GM12878 (cell line): ENCODE data around the gene EPB41L4A. TPM values are rescaled to one million over a fixed set of nuclear protein-coding genes. Genes with fewer than 3 reads are reported as not detected.

Source experiments
- EZH2 ChIP-seq: IDR thresholded peaks from 2 replicates; pipeline ENCODE4 v1.6.1; 2012; ENCODE audit warnings: low read depth, mild to moderate bottlenecking, control low read depth, inconsistent platforms, low read length, borderline replicate concordance; ENCODE audit not compliant: control insufficient read depth
- IKZF2 ChIP-seq, 2 experiments: fragments of 450-650 bp; IDR thresholded peaks; 2 replicates each; pipeline ENCODE4 v1.6.1; 2017; ENCODE audit warnings: mild to moderate bottlenecking in 2 of 2, moderate library complexity in 2 of 2
- NKRF ChIP-seq: fragments of 450-650 bp; conservative IDR thresholded peaks from 2 replicates; pipeline ENCODE4 v1.6.1; 2017; ENCODE audit warnings: mild to moderate bottlenecking, moderate library complexity
- NR2F1 ChIP-seq: fragments of 450-650 bp; conservative IDR thresholded peaks from 2 replicates; pipeline ENCODE4 v1.6.1; 2017; ENCODE audit warnings: mild to moderate bottlenecking
- RELA ChIP-seq: fragments of 450-650 bp; IDR thresholded peaks from 2 replicates; pipeline ENCODE4 v1.8.0; 2014; ENCODE audit warnings: borderline replicate concordance; ENCODE audit not compliant: partially characterized antibody
- RELB ChIP-seq: fragments of 450-650 bp; IDR thresholded peaks from 2 replicates; pipeline ENCODE4 v1.6.1; 2017; ENCODE audit warnings: low read depth, mild to moderate bottlenecking, moderate library complexity
- YBX1 ChIP-seq: fragments of 450-650 bp; IDR thresholded peaks from 2 replicates; pipeline ENCODE4 v1.6.1; 2016; ENCODE audit warnings: antibody characterized with exemption
- polyA plus RNA-seq, 11 experiments: library from polyadenylated mRNA; depleted of rRNA in 4 of 11; unstranded in 6 of 11; stranded (reverse) in 5 of 11; fragments of >200 nt; fragmentation: Nextera tagmentation in 4 of 11; fragmentation: Illumina TruSeq in 1 of 11; extraction: Ambion mirVana in 4 of 11; extraction: Trizol in 1 of 11; gene quantifications; 1 replicate in 1 of 11; 2 replicates in 10 of 11; pipeline versions ENCODE4 v1.2.1 to v1.2.3, GENCODE V29; 2011 to 2016; ENCODE audit warnings: inconsistent platforms in 2 of 11, missing spikeins in 2 of 11, low read depth in 1 of 11
- total RNA-seq, 4 experiments: library from RNA; depleted of rRNA in 3 of 4; stranded (reverse); fragments of >200 nt in 3 of 4; fragmentation: Illumina TruSeq in 1 of 4; extraction: Trizol in 1 of 4; gene quantifications; 2 replicates each; pipeline versions ENCODE4 v1.2.1 to v1.2.3, GENCODE V29; 2013 to 2021
- TF ChIP-seq, protein P1 (sequence below): fragments of 450-650 bp; IDR thresholded peaks from 2 replicates; pipeline ENCODE4 v1.6.1; 2017; ENCODE audit warnings: borderline replicate concordance
- TF ChIP-seq, protein P2 (sequence below): IDR thresholded peaks from 2 replicates; pipeline ENCODE4 v1.6.1; 2012; ENCODE audit warnings: improper control_type of control experiment, low read depth, low read length; ENCODE audit not compliant: insufficient replicate concordance

EPB41L4A gene
- total and polyA plus RNA-seq, 10 of the 15 experiments (the other 5 are each of a cell fraction or from before 2014, with no cell fraction given) = 0.10 to 0.67 (median 0.30) TPM

GRCh38 chr5:112195924-112196323, 223.2 kb downstream of the EPB41L4A start (continued):
- TF ChIP-seq NKRF = no peak
- no peak for TF ChIP-seq IKZF2 (IDR thresholded peaks at IDR 0.05)
- TF ChIP-seq, protein P1, sequence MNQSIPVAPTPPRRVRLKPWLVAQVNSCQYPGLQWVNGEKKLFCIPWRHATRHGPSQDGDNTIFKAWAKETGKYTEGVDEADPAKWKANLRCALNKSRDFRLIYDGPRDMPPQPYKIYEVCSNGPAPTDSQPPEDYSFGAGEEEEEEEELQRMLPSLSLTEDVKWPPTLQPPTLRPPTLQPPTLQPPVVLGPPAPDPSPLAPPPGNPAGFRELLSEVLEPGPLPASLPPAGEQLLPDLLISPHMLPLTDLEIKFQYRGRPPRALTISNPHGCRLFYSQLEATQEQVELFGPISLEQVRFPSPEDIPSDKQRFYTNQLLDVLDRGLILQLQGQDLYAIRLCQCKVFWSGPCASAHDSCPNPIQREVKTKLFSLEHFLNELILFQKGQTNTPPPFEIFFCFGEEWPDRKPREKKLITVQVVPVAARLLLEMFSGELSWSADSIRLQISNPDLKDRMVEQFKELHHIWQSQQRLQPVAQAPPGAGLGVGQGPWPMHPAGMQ = no peak
- TF ChIP-seq RELA = no peak
- TF ChIP-seq NR2F1 = no peak
- TF ChIP-seq YBX1 = no peak
- TF ChIP-seq, protein P2, sequence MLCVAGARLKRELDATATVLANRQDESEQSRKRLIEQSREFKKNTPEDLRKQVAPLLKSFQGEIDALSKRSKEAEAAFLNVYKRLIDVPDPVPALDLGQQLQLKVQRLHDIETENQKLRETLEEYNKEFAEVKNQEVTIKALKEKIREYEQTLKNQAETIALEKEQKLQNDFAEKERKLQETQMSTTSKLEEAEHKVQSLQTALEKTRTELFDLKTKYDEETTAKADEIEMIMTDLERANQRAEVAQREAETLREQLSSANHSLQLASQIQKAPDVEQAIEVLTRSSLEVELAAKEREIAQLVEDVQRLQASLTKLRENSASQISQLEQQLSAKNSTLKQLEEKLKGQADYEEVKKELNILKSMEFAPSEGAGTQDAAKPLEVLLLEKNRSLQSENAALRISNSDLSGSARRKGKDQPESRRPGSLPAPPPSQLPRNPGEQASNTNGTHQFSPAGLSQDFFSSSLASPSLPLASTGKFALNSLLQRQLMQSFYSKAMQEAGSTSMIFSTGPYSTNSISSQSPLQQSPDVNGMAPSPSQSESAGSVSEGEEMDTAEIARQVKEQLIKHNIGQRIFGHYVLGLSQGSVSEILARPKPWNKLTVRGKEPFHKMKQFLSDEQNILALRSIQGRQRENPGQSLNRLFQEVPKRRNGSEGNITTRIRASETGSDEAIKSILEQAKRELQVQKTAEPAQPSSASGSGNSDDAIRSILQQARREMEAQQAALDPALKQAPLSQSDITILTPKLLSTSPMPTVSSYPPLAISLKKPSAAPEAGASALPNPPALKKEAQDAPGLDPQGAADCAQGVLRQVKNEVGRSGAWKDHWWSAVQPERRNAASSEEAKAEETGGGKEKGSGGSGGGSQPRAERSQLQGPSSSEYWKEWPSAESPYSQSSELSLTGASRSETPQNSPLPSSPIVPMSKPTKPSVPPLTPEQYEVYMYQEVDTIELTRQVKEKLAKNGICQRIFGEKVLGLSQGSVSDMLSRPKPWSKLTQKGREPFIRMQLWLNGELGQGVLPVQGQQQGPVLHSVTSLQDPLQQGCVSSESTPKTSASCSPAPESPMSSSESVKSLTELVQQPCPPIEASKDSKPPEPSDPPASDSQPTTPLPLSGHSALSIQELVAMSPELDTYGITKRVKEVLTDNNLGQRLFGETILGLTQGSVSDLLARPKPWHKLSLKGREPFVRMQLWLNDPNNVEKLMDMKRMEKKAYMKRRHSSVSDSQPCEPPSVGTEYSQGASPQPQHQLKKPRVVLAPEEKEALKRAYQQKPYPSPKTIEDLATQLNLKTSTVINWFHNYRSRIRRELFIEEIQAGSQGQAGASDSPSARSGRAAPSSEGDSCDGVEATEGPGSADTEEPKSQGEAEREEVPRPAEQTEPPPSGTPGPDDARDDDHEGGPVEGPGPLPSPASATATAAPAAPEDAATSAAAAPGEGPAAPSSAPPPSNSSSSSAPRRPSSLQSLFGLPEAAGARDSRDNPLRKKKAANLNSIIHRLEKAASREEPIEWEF = no peak
- TF ChIP-seq RELB = no peak
- TF ChIP-seq EZH2 = no peak
